AG09309 (cell line): Measurements from ENCODE around the gene ME2.
A peak's percentile ranks its signal among the peaks of the same experiment; 100 is the strongest.

Experiments
- DNase-seq: peaks from one replicate; pipeline ENCODE4 v3.0.0-alpha.2; 2010; ENCODE audit warnings: low read depth
- H3K4me3 ChIP-seq: 2 replicates; pipeline ENCODE4 v1.5.1; 2011; ENCODE audit warnings: mild to moderate bottlenecking, low read depth, low read length, moderate library complexity; ENCODE audit not compliant: control insufficient read depth
- CTCF ChIP-seq: IDR thresholded peaks from 2 replicates; pipeline ENCODE4 v1.5.1; 2011; ENCODE audit warnings: mild to moderate bottlenecking, low read depth, low read length, inconsistent platforms; ENCODE audit not compliant: insufficient read depth, control insufficient read depth; ENCODE audit errors: missing control alignments

Gene ME2

GRCh38 chr18:50839996-50840395, 38.9 kb upstream of the ME2 start:
- TF ChIP-seq CTCF: no peak
- DNase-seq: no peak
- H3K4me3 ChIP-seq: no peak overlapping the region

GRCh38 chr18:50842846-50843245, 36.1 kb upstream of the ME2 start:
- no peak for DNase-seq
- H3K4me3 ChIP-seq: no peak overlapping the region
- no peak for TF ChIP-seq CTCF

GRCh38 chr18:50844554-50844953, 34.4 kb upstream of the ME2 start:
- DNase-seq: no peak
- H3K4me3 ChIP-seq: no peak overlapping the region
- TF ChIP-seq CTCF: no peak

GRCh38 chr18:50844960-50845359, 34.0 kb upstream of the ME2 start:
- no peak for DNase-seq
- no peak overlapping the region for H3K4me3 ChIP-seq
- TF ChIP-seq CTCF: no peak

- H3K4me3 ChIP-seq: no peak overlapping the region
- TF ChIP-seq CTCF: no peak
- peak; percentile 35 for DNase-seq
Observed at GRCh38 chr18:50847192-50847591, 31.7 kb upstream of the ME2 start.

- no peak for TF ChIP-seq CTCF
- no peak overlapping the region for H3K4me3 ChIP-seq
- no peak for DNase-seq
Observed at GRCh38 chr18:50848061-50848551, 30.8 kb upstream of the ME2 start.

- no peak for TF ChIP-seq CTCF
Observed at GRCh38 chr18:50848991-50849390, 29.9 kb upstream of the ME2 start.

More at GRCh38 chr18:50848991-50849390, 29.9 kb upstream of the ME2 start:
- no peak overlapping the region for H3K4me3 ChIP-seq
- DNase-seq: no peak
